Kidney epithelial cell (primary cell): Measurements from ENCODE around the gene FAM53B. TPM values are rescaled to one million over a fixed set of nuclear protein-coding genes. Genes with fewer than 3 reads are reported as not detected.

Source experiments
- DNase-seq: peaks from one replicate; pipeline ENCODE4 v3.0.0-alpha.2; 2010; ENCODE audit warnings: low read depth
- H3K27me3 ChIP-seq: 2 replicates; pipeline ENCODE4 v1.6.0; 2011; ENCODE audit warnings: low read length; ENCODE audit not compliant: control insufficient read depth, insufficient read depth
- H3K36me3 ChIP-seq: 2 replicates; pipeline ENCODE4 v1.5.1; 2011; ENCODE audit warnings: low read length; ENCODE audit not compliant: control insufficient read depth, insufficient read depth
- H3K4me3 ChIP-seq: 2 replicates; pipeline ENCODE4 v1.5.1; 2011; ENCODE audit warnings: low read depth, mild to moderate bottlenecking, control low read depth, low read length
- total RNA-seq: library from RNA; depleted of rRNA; stranded (reverse); fragments of >200 nt; gene quantifications from 2 replicates; pipeline ENCODE4 v1.2.3, GENCODE V29; 2015
- TF ChIP-seq, protein P1 (sequence below): IDR thresholded peaks from 2 replicates; pipeline ENCODE4 v1.5.1; 2011; ENCODE audit warnings: mild to moderate bottlenecking, moderate library complexity, low read length, control low read depth, inconsistent platforms; ENCODE audit not compliant: insufficient read depth, poor library complexity, severe bottlenecking

Gene FAM53B
- total RNA-seq, 1 donor from 2014 or later = 16.1 TPM

DNA sequence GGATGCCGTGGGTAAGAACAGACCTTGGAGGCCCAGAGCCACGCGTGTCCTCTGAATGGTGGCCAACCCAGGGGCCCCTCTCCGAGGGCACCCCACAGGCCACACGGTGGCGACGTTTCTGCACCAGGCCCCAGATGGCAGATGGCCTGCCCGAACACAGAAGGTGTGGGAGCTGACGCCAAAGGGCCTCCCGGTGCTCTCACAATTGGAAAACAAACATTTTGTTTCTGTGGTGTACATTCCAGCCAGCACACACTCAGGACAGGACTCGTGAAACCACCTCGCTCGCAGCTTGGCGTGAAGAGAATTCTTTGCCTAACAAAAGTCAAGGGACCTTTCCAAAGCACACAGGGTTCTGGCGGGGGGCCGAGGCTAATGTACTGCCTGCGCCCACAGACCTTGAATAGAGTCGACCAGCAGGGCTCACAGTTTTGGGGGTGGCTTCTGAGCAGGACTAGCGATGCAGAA, 112.1 kb downstream of the FAM53B start:
- Histone ChIP-seq H3K4me3 (no peak overlapping the region), H3K36me3 (no peaks in the 10 kb centered on the region), H3K27me3 (no peaks in the 10 kb centered on the region)
- no peak for DNase-seq
- TF ChIP-seq, protein P1, sequence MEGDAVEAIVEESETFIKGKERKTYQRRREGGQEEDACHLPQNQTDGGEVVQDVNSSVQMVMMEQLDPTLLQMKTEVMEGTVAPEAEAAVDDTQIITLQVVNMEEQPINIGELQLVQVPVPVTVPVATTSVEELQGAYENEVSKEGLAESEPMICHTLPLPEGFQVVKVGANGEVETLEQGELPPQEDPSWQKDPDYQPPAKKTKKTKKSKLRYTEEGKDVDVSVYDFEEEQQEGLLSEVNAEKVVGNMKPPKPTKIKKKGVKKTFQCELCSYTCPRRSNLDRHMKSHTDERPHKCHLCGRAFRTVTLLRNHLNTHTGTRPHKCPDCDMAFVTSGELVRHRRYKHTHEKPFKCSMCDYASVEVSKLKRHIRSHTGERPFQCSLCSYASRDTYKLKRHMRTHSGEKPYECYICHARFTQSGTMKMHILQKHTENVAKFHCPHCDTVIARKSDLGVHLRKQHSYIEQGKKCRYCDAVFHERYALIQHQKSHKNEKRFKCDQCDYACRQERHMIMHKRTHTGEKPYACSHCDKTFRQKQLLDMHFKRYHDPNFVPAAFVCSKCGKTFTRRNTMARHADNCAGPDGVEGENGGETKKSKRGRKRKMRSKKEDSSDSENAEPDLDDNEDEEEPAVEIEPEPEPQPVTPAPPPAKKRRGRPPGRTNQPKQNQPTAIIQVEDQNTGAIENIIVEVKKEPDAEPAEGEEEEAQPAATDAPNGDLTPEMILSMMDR = peak; percentile 32

DNA sequence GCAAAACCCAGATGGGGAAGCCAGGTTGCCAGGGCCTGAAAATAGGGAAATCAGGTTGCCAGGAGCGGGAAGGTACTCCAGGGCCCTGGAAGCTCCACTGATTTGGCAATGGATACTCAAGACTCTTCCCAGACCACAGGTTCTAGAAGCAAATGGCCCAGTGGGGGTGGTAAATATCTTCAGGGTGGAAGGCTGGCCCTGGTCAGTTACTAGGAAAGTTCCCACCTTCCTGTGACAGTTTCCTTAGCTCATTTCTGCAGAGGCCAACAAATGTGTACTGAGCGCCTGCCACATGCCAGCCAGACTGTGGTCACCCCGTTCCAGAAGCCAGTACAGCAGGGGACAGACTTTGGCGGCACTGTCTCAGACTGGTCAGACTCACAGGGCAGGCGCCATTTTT, 113.6 kb downstream of the FAM53B start:
- Histone ChIP-seq H3K27me3 (no peaks in the 10 kb centered on the region), H3K36me3 (no peaks in the 10 kb centered on the region), H3K4me3 (no peak overlapping the region)
- TF ChIP-seq, protein P1 = no peak
- no peak for DNase-seq

DNA sequence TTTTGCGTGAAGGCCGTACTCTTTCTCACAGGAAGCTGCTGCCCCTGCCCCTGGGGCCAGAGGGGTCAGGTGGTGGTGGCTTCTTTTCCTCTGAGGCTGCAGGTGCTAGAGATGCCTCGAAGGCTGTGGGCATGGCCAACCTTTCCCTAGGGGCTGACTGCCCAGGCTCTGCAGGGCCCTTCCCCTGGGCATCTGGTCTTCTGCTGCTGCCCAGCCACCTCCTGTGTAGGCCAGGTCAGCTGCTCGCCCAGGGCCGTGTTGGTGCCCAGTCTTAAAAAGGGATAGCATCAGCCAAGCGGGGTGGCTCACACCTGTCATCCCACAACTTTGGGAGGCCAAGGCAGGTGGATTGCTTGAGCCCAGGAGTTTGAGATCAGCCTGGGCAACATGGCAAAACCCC, 114.3 kb downstream of the FAM53B start:
- no peak for DNase-seq
- TF ChIP-seq, protein P1 = no peak
- Histone ChIP-seq H3K36me3 (no peaks in the 10 kb centered on the region), H3K4me3 (no peak overlapping the region), H3K27me3 (no peaks in the 10 kb centered on the region)

DNA sequence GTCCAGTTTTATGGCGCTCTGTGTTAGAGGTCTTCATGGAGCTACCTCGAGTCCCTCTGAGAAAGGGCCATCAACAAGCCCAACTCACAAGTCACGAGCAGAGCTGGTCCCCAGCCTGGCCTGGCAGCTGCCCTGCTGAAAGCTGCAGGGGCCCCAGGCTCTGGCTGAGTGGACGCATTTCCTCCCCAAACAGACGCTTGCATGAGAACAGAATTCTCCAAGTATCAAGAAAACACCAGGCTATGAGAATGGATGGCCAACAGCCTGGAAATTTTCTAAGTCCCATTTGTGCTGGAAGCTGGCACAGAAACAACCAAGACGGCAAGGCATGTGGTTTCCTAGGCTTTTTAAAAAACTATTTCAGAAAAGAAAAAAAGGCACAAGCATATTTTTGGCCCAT, 114.8 kb downstream of the FAM53B start:
- Histone ChIP-seq H3K36me3 (no peaks in the 10 kb centered on the region), H3K27me3 (no peaks in the 10 kb centered on the region), H3K4me3 (no peak overlapping the region)
- TF ChIP-seq, protein P1 = no peak
- no peak for DNase-seq

DNA sequence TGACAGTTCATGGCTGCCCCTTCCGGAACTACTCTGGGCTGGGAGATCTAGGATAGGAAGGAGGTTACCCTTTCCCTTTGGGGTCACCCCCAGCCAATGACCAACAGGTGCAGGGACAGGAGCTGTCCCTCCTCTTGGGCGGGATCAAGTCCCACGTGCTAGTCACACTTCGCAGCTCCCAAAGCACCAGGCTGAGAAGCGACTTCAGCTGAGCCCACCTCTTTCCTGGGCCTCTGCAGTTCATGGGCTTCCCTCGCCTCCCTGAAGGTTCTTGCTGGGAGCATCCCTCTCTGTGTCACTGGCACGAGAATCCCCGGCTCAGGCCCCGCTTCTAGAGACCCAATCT, 115.5 kb downstream of the FAM53B start:
- DNase-seq = no peak
- Histone ChIP-seq H3K27me3 (no peaks in the 10 kb centered on the region), H3K36me3 (no peaks in the 10 kb centered on the region), H3K4me3 (no peak overlapping the region)
- TF ChIP-seq, protein P1 = no peak

DNA sequence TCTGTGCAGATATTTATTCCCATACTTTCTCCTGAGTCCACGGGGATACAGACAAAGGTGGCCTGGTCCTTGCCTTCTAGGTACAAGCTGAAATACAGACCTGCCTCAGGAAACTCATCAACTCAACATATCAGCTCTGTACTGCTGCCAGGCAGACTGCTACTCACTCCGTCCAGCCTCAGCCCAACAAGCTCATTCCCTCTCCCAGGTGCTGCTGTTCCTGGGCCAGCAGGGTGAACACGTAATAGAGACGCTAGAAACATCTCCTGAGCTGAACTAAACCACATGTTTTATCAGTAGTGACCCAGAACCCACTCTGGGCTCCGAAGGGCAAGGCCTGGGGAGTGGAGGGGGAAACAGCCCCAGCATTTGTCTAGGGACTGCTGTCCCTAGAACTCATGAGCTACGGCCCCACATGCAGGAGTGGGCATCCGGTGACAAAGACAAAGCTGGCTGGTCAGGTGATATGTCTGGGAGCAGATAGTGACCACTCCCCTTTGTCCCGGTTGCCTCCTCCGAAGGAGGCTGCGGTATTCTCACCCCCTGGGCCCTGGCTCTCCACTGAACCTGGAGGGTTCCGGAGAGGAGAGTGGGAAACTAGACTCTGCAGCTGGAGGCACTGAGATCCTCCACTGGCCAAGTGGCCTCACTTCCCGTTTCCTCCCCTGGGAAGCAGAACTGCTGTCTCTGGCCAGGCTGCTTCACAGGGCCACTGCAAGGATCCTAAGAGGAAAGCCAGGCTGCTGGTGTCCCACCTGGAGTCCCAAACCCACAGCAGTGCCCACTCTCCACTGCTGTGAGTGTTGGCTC, 116.1 kb downstream of the FAM53B start:
- TF ChIP-seq, protein P1 = no peak
- H3K4me3 ChIP-seq = no peak overlapping the region
- no peaks in the 10 kb centered on the region for H3K27me3 ChIP-seq
- no peak for DNase-seq
- no peaks in the 10 kb centered on the region for H3K36me3 ChIP-seq
